HCT116 (cell line): ENCODE results near the gene ACER3. TPM values are rescaled to one million over a fixed set of nuclear protein-coding genes. Genes with fewer than 3 reads are reported as not detected.

ENCODE experiments used
- ATAC-seq: fragments of 200-7000 bp; cut with Tn5 transposase; 2 replicates; pipeline ENCODE4 v1.9.1; 2020; ENCODE audit warnings: mild to moderate bottlenecking, moderate library complexity
- BruUV-seq: library from RNA; stranded (reverse); fragments of 400-500 nt; replicated peaks from 2 replicates; lab custom pipeline; 2021; lab: Mats Ljungman, UMichigan
- CTCF ChIA-PET: fragments of 300-600 bp; sonication (Branson Sonifier 250); formaldehyde crosslinking; loops from one replicate; lab custom pipeline; 2021; ENCODE audit warnings: antibody characterized with exemption; lab: Charles Lee
- POLR2A ChIA-PET: fragments of 300-600, 350-600 bp; sonication (Branson Sonifier 250); formaldehyde crosslinking; loops from one replicate; lab custom pipeline; 2021; ENCODE audit warnings: antibody characterized with exemption; lab: Charles Lee
- RAD21 ChIA-PET, 2 experiments: fragments of 300-600 bp; sonication (Branson Sonifier 250); formaldehyde crosslinking; loops; one replicate each; lab custom pipeline; 2023; ENCODE audit warnings: low total read pairs in 2 of 2; ENCODE audit not compliant: uncharacterized antibody in 2 of 2, unreplicated experiment in 2 of 2, low non-redundant PET in 1 of 2; lab: Charles Lee
- DNase-seq: peaks from one replicate; pipeline ENCODE4 v3.0.0-alpha.2; 2010; ENCODE audit warnings: low read depth, low spot score
- H2AFZ ChIP-seq: fragments of 200-600 bp; shearing (Covaris generic), sonication (generic); 2 replicates; pipeline ENCODE4 v1.6.1; 2017; ENCODE audit warnings: low read depth, mixed run types, mixed read lengths, antibody characterized with exemption, low read length; ENCODE audit not compliant: poor library complexity, severe bottlenecking
- H3K27ac ChIP-seq: 2 replicates; pipeline ENCODE4 v1.5.1; 2012; ENCODE audit warnings: low read depth, low read length
- H3K27me3 ChIP-seq: fragments of 200-600 bp; sonication (generic); 2 replicates; pipeline ENCODE4 v1.6.1; 2016; ENCODE audit warnings: mixed run types, low read length, mixed read lengths; ENCODE audit not compliant: insufficient read depth
- H3K36me3 ChIP-seq, 2 experiments: fragments of 200-500 bp in 1 of 2; fragments of 200-600 bp in 1 of 2; sonication (Bioruptor generic) in 1 of 2; sonication (generic) in 1 of 2; 2 replicates each; pipeline versions ENCODE4 v1.5.1 to v1.6.1; 2014 to 2016; ENCODE audit warnings: low read length in 2 of 2, inconsistent platforms in 1 of 2, mixed read lengths in 1 of 2, mixed run types in 1 of 2; ENCODE audit not compliant: insufficient read depth in 2 of 2, control insufficient read depth in 1 of 2
- H3K4me1 ChIP-seq, 2 experiments: fragments of 200-600 bp in 1 of 2; sonication (generic) in 1 of 2; 2 replicates each; pipeline versions ENCODE4 v1.5.1 to v1.6.1; 2012 to 2017; ENCODE audit warnings: low read length in 2 of 2, inconsistent platforms in 1 of 2, mild to moderate bottlenecking in 1 of 2, mixed read lengths in 1 of 2, mixed run types in 1 of 2, moderate library complexity in 1 of 2; ENCODE audit not compliant: insufficient read depth in 2 of 2, control insufficient read depth in 1 of 2
- H3K4me2 ChIP-seq: fragments of 200-600 bp; sonication (generic); 2 replicates; pipeline ENCODE4 v1.6.1; 2017; ENCODE audit warnings: mixed run types, low read length, mixed read lengths
- H3K4me3 ChIP-seq, 2 experiments: fragments of 200-600 bp in 1 of 2; sonication (generic) in 1 of 2; replicated peaks in 1 of 2; 2 replicates each; pipeline ENCODE4 v1.5.1; 2011 to 2016; ENCODE audit warnings: low read length in 2 of 2, control low read depth in 1 of 2, low read depth in 1 of 2, mild to moderate bottlenecking in 1 of 2, mixed read lengths in 1 of 2, mixed run types in 1 of 2
- H3K79me2 ChIP-seq: fragments of 200-600 bp; sonication (generic); 2 replicates; pipeline ENCODE4 v1.6.1; 2017; ENCODE audit warnings: mild to moderate bottlenecking, mixed run types, low read length, moderate library complexity, mixed read lengths; ENCODE audit not compliant: insufficient read depth
- H3K9ac ChIP-seq: fragments of 200-600 bp; sonication (generic); 2 replicates; pipeline ENCODE4 v1.6.1; 2016; ENCODE audit warnings: low read length, mixed read lengths
- H3K9me2 ChIP-seq: fragments of 200-600 bp; sonication (generic), shearing (Covaris generic); 2 replicates; pipeline ENCODE4 v1.6.1; 2017; ENCODE audit warnings: mixed run types, mild to moderate bottlenecking, moderate library complexity; ENCODE audit not compliant: insufficient read depth
- H3K9me3 ChIP-seq, 2 experiments: fragments of 200-500 bp in 1 of 2; fragments of 200-600 bp in 1 of 2; sonication (Bioruptor generic) in 1 of 2; sonication (generic) in 1 of 2; 2 replicates each; pipeline ENCODE4 v1.6.1; 2014 to 2017; ENCODE audit warnings: low read length in 2 of 2, mixed read lengths in 2 of 2, inconsistent platforms in 1 of 2, low read depth in 1 of 2, mild to moderate bottlenecking in 1 of 2, mixed run types in 1 of 2, moderate library complexity in 1 of 2; ENCODE audit not compliant: control insufficient read depth in 1 of 2, insufficient read depth in 1 of 2
- H4K20me1 ChIP-seq: fragments of 200-600 bp; sonication (generic), shearing (Covaris generic); 2 replicates; pipeline ENCODE4 v1.6.1; 2017; ENCODE audit warnings: mixed run types, mild to moderate bottlenecking, moderate library complexity; ENCODE audit not compliant: insufficient read depth
- CBX3 ChIP-seq: IDR thresholded peaks from 2 replicates; pipeline ENCODE4 v1.6.1; 2012; ENCODE audit warnings: low read depth
- CEBPB ChIP-seq: IDR thresholded peaks from 2 replicates; pipeline ENCODE4 v1.6.1; 2012; ENCODE audit warnings: low read depth
- EGR1 ChIP-seq: IDR thresholded peaks from 2 replicates; pipeline ENCODE4 v1.6.1; 2012; ENCODE audit warnings: low read depth
- ELF1 ChIP-seq: IDR thresholded peaks from 2 replicates; pipeline ENCODE4 v1.6.1; 2012; ENCODE audit warnings: low read depth, borderline replicate concordance
- EZH2 ChIP-seq: fragments of 200-600 bp; sonication (generic); IDR thresholded peaks from 2 replicates; pipeline ENCODE4 v1.6.1; 2017; ENCODE audit warnings: antibody characterized with exemption, mixed run types
- EZH2phosphoT487 ChIP-seq: fragments of 200-600 bp; IDR thresholded peaks from 2 replicates; pipeline ENCODE4 v1.6.1; 2018; ENCODE audit warnings: antibody characterized with exemption, borderline replicate concordance
- FOSL1 ChIP-seq: IDR thresholded peaks from 2 replicates; pipeline ENCODE4 v1.6.1; 2012; ENCODE audit warnings: low read depth
- POLR2A ChIP-seq: IDR thresholded peaks from 2 replicates; pipeline ENCODE4 v1.7.0; 2011; ENCODE audit warnings: borderline replicate concordance; ENCODE audit not compliant: insufficient read depth, insufficient read length; ENCODE audit errors: extremely low read depth
- POLR2AphosphoS5 ChIP-seq: IDR thresholded peaks from 2 replicates; pipeline ENCODE4 v1.6.1; 2011; ENCODE audit warnings: mild to moderate bottlenecking, low read depth, low read length, moderate library complexity
- RAD21 ChIP-seq: IDR thresholded peaks from 2 replicates; pipeline ENCODE4 v1.6.1; 2012; ENCODE audit warnings: low read depth, mild to moderate bottlenecking
- SIN3A ChIP-seq: IDR thresholded peaks from 2 replicates; pipeline ENCODE4 v1.6.1; 2012; ENCODE audit warnings: low read depth
- SP1 ChIP-seq: IDR thresholded peaks from 2 replicates; pipeline ENCODE4 v1.6.1; 2012; ENCODE audit warnings: low read depth
- SRF ChIP-seq: IDR thresholded peaks from 2 replicates; pipeline ENCODE4 v1.6.1; 2012; ENCODE audit warnings: low read depth
- TCF7L2 ChIP-seq: IDR thresholded peaks from 2 replicates; pipeline ENCODE4 v1.7.0; 2011; ENCODE audit warnings: borderline replicate concordance, inconsistent platforms; ENCODE audit not compliant: insufficient read depth, insufficient read length; ENCODE audit errors: extremely low read depth
- YY1 ChIP-seq: IDR thresholded peaks from 2 replicates; pipeline ENCODE4 v1.6.1; 2011; ENCODE audit warnings: low read length, low read depth, moderate library complexity, mild to moderate bottlenecking; ENCODE audit not compliant: insufficient replicate concordance; ENCODE audit errors: extremely low read depth
- ZNF274 ChIP-seq: fragments of 200-500 bp; sonication (Bioruptor generic); IDR thresholded peaks from 2 replicates; pipeline ENCODE4 v1.6.1; 2014; ENCODE audit warnings: mild to moderate bottlenecking, low read depth, low read length, inconsistent platforms
- intact Hi-C: fragments of 100-400 bp; cut with micrococcal nuclease; formaldehyde crosslinking; loops from 2 replicates; pipeline ENCODE4 v1.10.0; 2022
- total RNA-seq: library from RNA; stranded (reverse); gene quantifications from one replicate; pipeline ENCODE4 v1.2.1, GENCODE V29; 2021; ENCODE audit not compliant: unreplicated experiment
- TF ChIP-seq, protein P1 (sequence below): IDR thresholded peaks from 2 replicates; pipeline ENCODE4 v1.6.1; 2012
- TF ChIP-seq, protein P2 (sequence below): IDR thresholded peaks from 2 replicates; pipeline ENCODE4 v1.6.1; 2012; ENCODE audit warnings: low read depth
- TF ChIP-seq, protein P3 (sequence below), 3 experiments: fragments of 200-600 bp in 1 of 3; sonication (generic) in 1 of 3; IDR thresholded peaks in 2 of 3; conservative IDR thresholded peaks in 1 of 3; 2 replicates each; pipeline ENCODE4 v1.5.1; 2012 to 2017; ENCODE audit warnings: low read depth in 2 of 3, low read length in 2 of 3, antibody characterized with exemption in 1 of 3, borderline replicate concordance in 1 of 3, control low read depth in 1 of 3, mild to moderate bottlenecking in 1 of 3, mixed read lengths in 1 of 3, mixed run types in 1 of 3, moderate library complexity in 1 of 3; ENCODE audit not compliant: insufficient read depth in 1 of 3

ACER3 gene
- total RNA-seq, 1 experiment from 2014 or later = 19.1 TPM

DNA sequence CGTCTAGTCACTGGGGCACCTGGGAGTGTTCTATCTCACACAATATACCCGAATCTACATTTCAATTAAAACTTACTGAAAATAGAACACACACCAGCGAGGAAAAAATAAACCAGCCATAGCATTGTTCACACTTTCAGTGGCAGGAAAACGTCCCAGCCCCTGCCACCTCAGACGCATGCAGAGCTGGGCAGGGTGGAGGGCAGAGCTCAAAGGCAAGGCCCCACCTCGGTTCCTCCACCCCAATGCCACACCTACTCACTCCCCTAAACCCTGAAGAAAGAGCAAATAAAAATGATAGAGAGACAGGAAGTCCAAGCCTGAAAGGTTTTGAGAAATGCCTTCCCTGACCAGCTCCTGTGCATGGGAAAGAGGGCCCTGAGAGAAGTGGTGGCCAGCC, 188.3 kb downstream of the ACER3 start:
- ATAC-seq (no peak), DNase-seq (no peak)
- RAD21 ChIA-PET = interaction anchor here in 1 of 2 experiments (3.2 kb wide), 1 partner anchor 42 kb away, joined by 24 read pairs; no protein-coding TSS in a partner anchor
- no peaks in the 10 kb centered on the region for H3K9me2 ChIP-seq
- TF ChIP-seq ZNF274 (no peak), TCF7L2 (no peak), RAD21 (no peak), SP1 (no peak), POLR2A (no peak), CBX3 (no peak), ELF1 (no peak), EZH2phosphoT487 (no peak), POLR2AphosphoS5 (no peak), CEBPB (no peak), SIN3A (no peak), SRF (no peak), FOSL1 (no peak), EGR1 (no peak), EZH2 (no peak), YY1 (no peak)
- TF ChIP-seq, protein P1, sequence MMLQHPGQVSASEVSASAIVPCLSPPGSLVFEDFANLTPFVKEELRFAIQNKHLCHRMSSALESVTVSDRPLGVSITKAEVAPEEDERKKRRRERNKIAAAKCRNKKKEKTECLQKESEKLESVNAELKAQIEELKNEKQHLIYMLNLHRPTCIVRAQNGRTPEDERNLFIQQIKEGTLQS = no peak
- TF ChIP-seq, protein P2, sequence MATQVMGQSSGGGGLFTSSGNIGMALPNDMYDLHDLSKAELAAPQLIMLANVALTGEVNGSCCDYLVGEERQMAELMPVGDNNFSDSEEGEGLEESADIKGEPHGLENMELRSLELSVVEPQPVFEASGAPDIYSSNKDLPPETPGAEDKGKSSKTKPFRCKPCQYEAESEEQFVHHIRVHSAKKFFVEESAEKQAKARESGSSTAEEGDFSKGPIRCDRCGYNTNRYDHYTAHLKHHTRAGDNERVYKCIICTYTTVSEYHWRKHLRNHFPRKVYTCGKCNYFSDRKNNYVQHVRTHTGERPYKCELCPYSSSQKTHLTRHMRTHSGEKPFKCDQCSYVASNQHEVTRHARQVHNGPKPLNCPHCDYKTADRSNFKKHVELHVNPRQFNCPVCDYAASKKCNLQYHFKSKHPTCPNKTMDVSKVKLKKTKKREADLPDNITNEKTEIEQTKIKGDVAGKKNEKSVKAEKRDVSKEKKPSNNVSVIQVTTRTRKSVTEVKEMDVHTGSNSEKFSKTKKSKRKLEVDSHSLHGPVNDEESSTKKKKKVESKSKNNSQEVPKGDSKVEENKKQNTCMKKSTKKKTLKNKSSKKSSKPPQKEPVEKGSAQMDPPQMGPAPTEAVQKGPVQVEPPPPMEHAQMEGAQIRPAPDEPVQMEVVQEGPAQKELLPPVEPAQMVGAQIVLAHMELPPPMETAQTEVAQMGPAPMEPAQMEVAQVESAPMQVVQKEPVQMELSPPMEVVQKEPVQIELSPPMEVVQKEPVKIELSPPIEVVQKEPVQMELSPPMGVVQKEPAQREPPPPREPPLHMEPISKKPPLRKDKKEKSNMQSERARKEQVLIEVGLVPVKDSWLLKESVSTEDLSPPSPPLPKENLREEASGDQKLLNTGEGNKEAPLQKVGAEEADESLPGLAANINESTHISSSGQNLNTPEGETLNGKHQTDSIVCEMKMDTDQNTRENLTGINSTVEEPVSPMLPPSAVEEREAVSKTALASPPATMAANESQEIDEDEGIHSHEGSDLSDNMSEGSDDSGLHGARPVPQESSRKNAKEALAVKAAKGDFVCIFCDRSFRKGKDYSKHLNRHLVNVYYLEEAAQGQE = no peak
- TF ChIP-seq, protein P3, sequence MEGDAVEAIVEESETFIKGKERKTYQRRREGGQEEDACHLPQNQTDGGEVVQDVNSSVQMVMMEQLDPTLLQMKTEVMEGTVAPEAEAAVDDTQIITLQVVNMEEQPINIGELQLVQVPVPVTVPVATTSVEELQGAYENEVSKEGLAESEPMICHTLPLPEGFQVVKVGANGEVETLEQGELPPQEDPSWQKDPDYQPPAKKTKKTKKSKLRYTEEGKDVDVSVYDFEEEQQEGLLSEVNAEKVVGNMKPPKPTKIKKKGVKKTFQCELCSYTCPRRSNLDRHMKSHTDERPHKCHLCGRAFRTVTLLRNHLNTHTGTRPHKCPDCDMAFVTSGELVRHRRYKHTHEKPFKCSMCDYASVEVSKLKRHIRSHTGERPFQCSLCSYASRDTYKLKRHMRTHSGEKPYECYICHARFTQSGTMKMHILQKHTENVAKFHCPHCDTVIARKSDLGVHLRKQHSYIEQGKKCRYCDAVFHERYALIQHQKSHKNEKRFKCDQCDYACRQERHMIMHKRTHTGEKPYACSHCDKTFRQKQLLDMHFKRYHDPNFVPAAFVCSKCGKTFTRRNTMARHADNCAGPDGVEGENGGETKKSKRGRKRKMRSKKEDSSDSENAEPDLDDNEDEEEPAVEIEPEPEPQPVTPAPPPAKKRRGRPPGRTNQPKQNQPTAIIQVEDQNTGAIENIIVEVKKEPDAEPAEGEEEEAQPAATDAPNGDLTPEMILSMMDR (IDR thresholded peaks at IDR 0.05 in 2 of 3, conservative IDR thresholded peaks at IDR 0.05 in 1 of 3; ENCODE audit: borderline replicate concordance in 1 of 3, insufficient read depth in 1 of 3, low read depth in 2 of 3, low read length in 2 of 3) = no peak
- no peaks in the 10 kb centered on the region for H3K79me2 ChIP-seq
- H3K4me2 ChIP-seq = no peak overlapping the region
- no peak overlapping the region for H3K27ac ChIP-seq
- H3K4me3 ChIP-seq = no peak overlapping the region
- no peaks in the 10 kb centered on the region for H3K36me3 ChIP-seq
- H4K20me1 ChIP-seq = no peaks in the 10 kb centered on the region
- H3K9ac ChIP-seq = no peak overlapping the region
- POLR2A ChIA-PET = interaction anchor here (3.8 kb wide), 1 partner anchor 43 kb away, joined by 23 read pairs; no protein-coding TSS in a partner anchor
- H3K4me1 ChIP-seq = peaks cover 2 to 20% of the 10 kb centered on the region in 2 experiments; a peak in 3 of 4 replicates
- intact Hi-C loops = loop anchor here (5.0 kb wide), 1 partner anchor 498 kb away; no protein-coding TSS in a partner anchor
- no TSS peak for BruUV-seq
- H3K27me3 ChIP-seq = no peaks in the 10 kb centered on the region
- H3K9me3 ChIP-seq = no peaks in the 10 kb centered on the region
- no peak overlapping the region for H2AFZ ChIP-seq
- CTCF ChIA-PET = interaction anchor here (0.8 to 2.8 kb wide), 4 partner anchors 9 to 78 kb away, joined by 3 to 98 read pairs (median 8); no protein-coding TSS in a partner anchor
